Measurements from ENCODE around the gene GNAT1.
"Not testable (repeated sequence)": the region's sequence is repeated elsewhere in the genome, so short reads cannot be mapped to it uniquely, and the experiment has no call there.

Gene GNAT1

GRCh38 chr3:50224639-50225038 lies 33.2 kb downstream of the GNAT1 start:
- DNase-seq = no peak

- peak in 1 of 2 donors; percentile 47 for DNase-seq
Observed at GRCh38 chr3:50226888-50227389, 35.5 kb downstream of the GNAT1 start.

- peak; percentile 84 to 91 for DNase-seq
Observed at GRCh38 chr3:50227390-50228183, 36.2 kb downstream of the GNAT1 start.

- DNase-seq = not testable (repeated sequence)
Observed at GRCh38 chr3:50228184-50228763, 36.9 kb downstream of the GNAT1 start.

- no peak for DNase-seq
Observed at GRCh38 chr3:50229490-50229889, 38.1 kb downstream of the GNAT1 start.

- DNase-seq = no peak
Observed at GRCh38 chr3:50230104-50230793, 38.8 kb downstream of the GNAT1 start.

- no peak for DNase-seq
Observed at GRCh38 chr3:50230794-50231125, 39.4 kb downstream of the GNAT1 start.

GRCh38 chr3:50231581-50231980 lies 40.2 kb downstream of the GNAT1 start:
- no peak for DNase-seq

GRCh38 chr3:50232303-50232702 lies 40.9 kb downstream of the GNAT1 start:
- no peak for DNase-seq

GRCh38 chr3:50233176-50233575 lies 41.8 kb downstream of the GNAT1 start:
- no peak for DNase-seq

GRCh38 chr3:50235716-50236483 lies 44.5 kb downstream of the GNAT1 start, which contains the start of gene GNAI2:
GNAI2 (plus strand) TSS chr3:50236204; CDS start chr3:50236336, 132 bp downstream.
- peak; percentile 96 for DNase-seq

GRCh38 chr3:50236484-50237132 lies 45.2 kb downstream of the GNAT1 start:
- DNase-seq = no peak

- no peak for DNase-seq
Observed at GRCh38 chr3:50237133-50237651, 45.8 kb downstream of the GNAT1 start.

GRCh38 chr3:50237754-50238548 lies 46.5 kb downstream of the GNAT1 start:
- DNase-seq = peak; percentile 79 to 82

- DNase-seq = no peak
Observed at GRCh38 chr3:50238549-50239026, 47.2 kb downstream of the GNAT1 start.

- no peak for DNase-seq
Observed at GRCh38 chr3:50239649-50240048, 48.2 kb downstream of the GNAT1 start.

GRCh38 chr3:50241163-50241562 lies 49.8 kb downstream of the GNAT1 start:
- no peak for DNase-seq

GRCh38 chr3:50241713-50242380 lies 50.4 kb downstream of the GNAT1 start:
- no peak for DNase-seq

GRCh38 chr3:50242381-50242770 lies 51.0 kb downstream of the GNAT1 start:
- no peak for DNase-seq

GRCh38 chr3:50242851-50243542 lies 51.6 kb downstream of the GNAT1 start:
- DNase-seq = no peak
